OCI-LY7 (cell line): ENCODE results near the gene KNCN.

Source experiments
- EZH2phosphoT487 ChIP-seq: fragments of 200-600 bp; sonication (generic); IDR thresholded peaks from 2 replicates; pipeline ENCODE4 v1.6.1; 2018; ENCODE audit warnings: low read depth, borderline replicate concordance, mild to moderate bottlenecking, mixed run types, antibody characterized with exemption, low read length, moderate library complexity, mixed read lengths
- TF ChIP-seq, protein P1 (sequence below): fragments of 200-600 bp; sonication (generic); conservative IDR thresholded peaks from 2 replicates; pipeline ENCODE4 v1.5.1; 2014; ENCODE audit warnings: mild to moderate bottlenecking, antibody characterized with exemption, low read length, moderate library complexity, mixed read lengths

- TF ChIP-seq, protein P1, sequence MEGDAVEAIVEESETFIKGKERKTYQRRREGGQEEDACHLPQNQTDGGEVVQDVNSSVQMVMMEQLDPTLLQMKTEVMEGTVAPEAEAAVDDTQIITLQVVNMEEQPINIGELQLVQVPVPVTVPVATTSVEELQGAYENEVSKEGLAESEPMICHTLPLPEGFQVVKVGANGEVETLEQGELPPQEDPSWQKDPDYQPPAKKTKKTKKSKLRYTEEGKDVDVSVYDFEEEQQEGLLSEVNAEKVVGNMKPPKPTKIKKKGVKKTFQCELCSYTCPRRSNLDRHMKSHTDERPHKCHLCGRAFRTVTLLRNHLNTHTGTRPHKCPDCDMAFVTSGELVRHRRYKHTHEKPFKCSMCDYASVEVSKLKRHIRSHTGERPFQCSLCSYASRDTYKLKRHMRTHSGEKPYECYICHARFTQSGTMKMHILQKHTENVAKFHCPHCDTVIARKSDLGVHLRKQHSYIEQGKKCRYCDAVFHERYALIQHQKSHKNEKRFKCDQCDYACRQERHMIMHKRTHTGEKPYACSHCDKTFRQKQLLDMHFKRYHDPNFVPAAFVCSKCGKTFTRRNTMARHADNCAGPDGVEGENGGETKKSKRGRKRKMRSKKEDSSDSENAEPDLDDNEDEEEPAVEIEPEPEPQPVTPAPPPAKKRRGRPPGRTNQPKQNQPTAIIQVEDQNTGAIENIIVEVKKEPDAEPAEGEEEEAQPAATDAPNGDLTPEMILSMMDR: no peak
- no peak for TF ChIP-seq EZH2phosphoT487
These were observed 4.6 kb upstream of the KNCN start for GRCh38 chr1:46555826-46556619.
